Bladder microvascular endothelial cell (primary cell): ENCODE results near the gene GTF2H3. TPM values are rescaled to one million over a fixed set of nuclear protein-coding genes. Genes with fewer than 3 reads are reported as not detected.

Source experiments
- total RNA-seq: library from RNA; depleted of rRNA; stranded (reverse); fragments of >200 nt; gene quantifications from 2 replicates; pipeline ENCODE4 v1.2.3, GENCODE V29; 2014

GTF2H3 gene
- total RNA-seq = 16.7 and 28.6 TPM in 2 replicates

GRCh38 chr12:123633379-123634141, at the start of gene GTF2H3, which contains the start of gene EIF2B1:
Gene GTF2H3 (plus strand): TSS chr12:123633829. CDS start chr12:123633860, 31 bp downstream.
Gene EIF2B1 (minus strand): TSS chr12:123633686. CDS start chr12:123633557, 129 bp downstream.

GRCh38 chr12:123601602-123602489, 31.8 kb upstream of the GTF2H3 start, which contains the start of gene DDX55:
Gene DDX55 (plus strand): TSS chr12:123602099. CDS start chr12:123602149, 50 bp downstream.

GRCh38 chr12:123670882-123671728, 37.5 kb downstream of the GTF2H3 start, which contains the start of gene TCTN2:
Gene TCTN2 (plus strand): TSS chr12:123671113. CDS start chr12:123671241, 128 bp downstream.

Other genes starting within 250 kb of the GTF2H3 start
- 32.1 and 38.3 TPM in 2 replicates for gene KMT5A, start 249.7 kb upstream of the GTF2H3 start, total RNA-seq
- 3.2 and 7.6 TPM in 2 replicates for gene RILPL2, start 197.1 kb upstream of the GTF2H3 start, total RNA-seq
- gene SNRNP35, start 175.7 kb upstream of the GTF2H3 start, total RNA-seq = 14.2 and 15.4 TPM in 2 replicates
- gene RILPL1, start 100.1 kb upstream of the GTF2H3 start, total RNA-seq = 5.2 and 14.9 TPM in 2 replicates
- gene TMED2, start 49.3 kb upstream of the GTF2H3 start, total RNA-seq = 277 and 319 TPM in 2 replicates
- gene DDX55, start 31.7 kb upstream of the GTF2H3 start, total RNA-seq = 12.1 and 15.0 TPM in 2 replicates
- 34.0 and 54.2 TPM in 2 replicates for gene EIF2B1, start 143 bp upstream of the GTF2H3 start, total RNA-seq
- 4.9 and 10.4 TPM in 2 replicates for gene TCTN2, start 37.3 kb downstream of the GTF2H3 start, total RNA-seq
- 17.6 and 37.3 TPM in 2 replicates for gene ATP6V0A2, start 78.5 kb downstream of the GTF2H3 start, total RNA-seq
- gene DNAH10, start 128.5 kb downstream of the GTF2H3 start, total RNA-seq = 0.06 and 0.16 TPM in 2 replicates